Right kidney (tissue), 1 donor: ENCODE measurements around the gene FPR2.
"Not testable (repeated sequence)": the region's sequence is repeated elsewhere in the genome, so short reads cannot be mapped to it uniquely, and the experiment has no call there.

Experiments used
- DNase-seq: peaks from one replicate; pipeline ENCODE4 v3.0.0-alpha.2; 2016

Gene FPR2

GRCh38 chr19:51806571-51806970, 45.6 kb downstream of the FPR2 start:
- not testable (repeated sequence) for DNase-seq

GRCh38 chr19:51807111-51807701, 46.2 kb downstream of the FPR2 start:
- DNase-seq: no peak

GRCh38 chr19:51807925-51808324, 46.9 kb downstream of the FPR2 start:
- no peak for DNase-seq

GRCh38 chr19:51808333-51808986, 47.5 kb downstream of the FPR2 start:
- no peak for DNase-seq

- no peak for DNase-seq
Measured at GRCh38 chr19:51809787-51810186, 48.8 kb downstream of the FPR2 start.

- no peak for DNase-seq
Measured at GRCh38 chr19:51810223-51810622, 49.2 kb downstream of the FPR2 start.

GRCh38 chr19:51811344-51811743, 50.4 kb downstream of the FPR2 start:
- DNase-seq: no peak

GRCh38 chr19:51815043-51815442, 54.1 kb downstream of the FPR2 start:
- no peak for DNase-seq

GRCh38 chr19:51816711-51817110, 55.7 kb downstream of the FPR2 start:
- no peak for DNase-seq

- no peak for DNase-seq
Measured at GRCh38 chr19:51820011-51820410, 59.0 kb downstream of the FPR2 start.
